ENCODE data around the gene C17orf100. TPM values are rescaled to one million over a fixed set of nuclear protein-coding genes. Genes with fewer than 3 reads are reported as not detected.
A peak's percentile ranks its signal among the peaks of the same experiment; 100 is the strongest.

Gene C17orf100
- total and polyA plus RNA-seq, 2 of the 13 experiments (the other 11 are each of a cell fraction or from before 2014, with no cell fraction given): 3.6 to 8.7 TPM

DNA sequence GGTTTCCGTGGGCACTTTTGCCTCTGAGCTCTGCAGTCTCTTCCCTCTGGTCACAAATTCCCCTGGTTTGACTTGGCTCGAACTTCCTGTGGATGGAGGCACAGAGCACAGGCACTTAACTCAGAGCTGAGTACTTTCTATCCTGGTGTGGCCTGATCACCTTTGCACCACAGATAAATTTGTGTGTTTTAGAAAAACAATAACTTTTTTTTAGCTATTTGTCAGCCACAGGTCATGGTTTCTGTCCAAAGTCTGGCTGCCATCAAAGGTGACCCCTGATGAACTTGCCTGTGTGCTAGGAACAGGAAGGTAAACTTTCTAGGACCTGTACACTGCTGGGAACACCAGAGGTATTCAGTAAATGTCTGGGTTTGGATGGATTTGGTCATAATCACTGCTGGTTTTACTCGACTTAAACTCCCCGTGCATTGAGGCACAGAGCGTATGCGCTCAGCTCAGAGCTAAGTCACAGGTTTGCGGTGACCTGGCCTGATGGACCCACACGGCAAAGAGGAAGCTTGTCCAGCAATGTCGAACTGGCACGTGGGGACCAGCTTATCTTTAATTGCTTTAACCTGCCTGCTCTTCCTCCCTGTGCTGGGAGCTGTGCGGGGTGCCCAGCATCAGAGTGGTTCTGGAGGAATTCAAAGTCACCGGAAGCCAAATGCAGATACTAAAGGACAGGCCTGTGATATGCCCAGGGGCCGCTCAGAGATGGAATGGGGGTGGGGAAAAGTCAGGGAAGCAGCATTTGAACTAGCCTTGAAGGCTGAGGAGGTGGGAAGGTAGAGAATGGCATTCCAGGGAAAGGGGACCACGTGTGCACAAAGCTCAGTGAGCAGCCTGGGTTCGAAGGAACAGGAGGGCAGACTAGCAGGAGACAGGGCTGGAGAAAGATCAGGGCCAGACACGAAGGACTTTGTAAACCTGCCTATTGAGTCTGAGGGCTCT is 48.7 kb downstream of the C17orf100 start (continued):
- TF ChIP-seq ONECUT2 (CRISPR knock-in tag; IDR thresholded peaks at IDR 0.05) (no peak), ZNF546 (CRISPR knock-in tag; conservative IDR thresholded peaks at IDR 0.05) (no peak), NFKBIZ (CRISPR knock-in tag; IDR thresholded peaks at IDR 0.05) (peak; percentile 90; the same call in 1 of the 2 replicates), REXO4 (CRISPR knock-in tag; IDR thresholded peaks at IDR 0.05; ENCODE audit: borderline replicate concordance) (no peak), NONO (IDR thresholded peaks at IDR 0.05) (no peak), NONO (CRISPR knock-in tag; conservative IDR thresholded peaks at IDR 0.05) (peak; percentile 94), CBFB (CRISPR knock-in tag; IDR thresholded peaks at IDR 0.05) (no peak), DNMT1 (CRISPR knock-in tag; IDR thresholded peaks at IDR 0.05) (no peak), TBL1XR1 (IDR thresholded peaks at IDR 0.05; ENCODE audit: borderline replicate concordance, low read length, partially characterized antibody) (peak; percentile 97), ATRX (CRISPR knock-in tag; IDR thresholded peaks at IDR 0.05; ENCODE audit: borderline replicate concordance) (no peak), ZNF816 (CRISPR knock-in tag; IDR thresholded peaks at IDR 0.05; ENCODE audit: borderline replicate concordance) (peak; percentile 69; the same call in 1 of the 2 replicates), NKX3-1 (CRISPR knock-in tag; IDR thresholded peaks at IDR 0.05) (peak; percentile 71), HMG20B (CRISPR knock-in tag; conservative IDR thresholded peaks at IDR 0.05) (peak; percentile 75; the same call in 1 of the 2 replicates), ZSCAN9 (CRISPR knock-in tag; IDR thresholded peaks at IDR 0.05; ENCODE audit: borderline replicate concordance) (peak; percentile 94), EP300 (IDR thresholded peaks at IDR 0.05; ENCODE audit: low read depth in 2 of 2, low read length in 2 of 2) (peak; percentile 84 to 99), EP300 (CRISPR knock-in tag; IDR thresholded peaks at IDR 0.05; ENCODE audit: borderline replicate concordance) (peak; percentile 98), MATR3 (CRISPR knock-in tag; IDR thresholded peaks at IDR 0.05) (no peak), ZNF225 (CRISPR knock-in tag; IDR thresholded peaks at IDR 0.05) (no peak), RBM39 (IDR thresholded peaks at IDR 0.05; ENCODE audit: low read depth, low read length, poor library complexity, severe bottlenecking) (no peak), ZNF30 (CRISPR knock-in tag; IDR thresholded peaks at IDR 0.05) (no peak), ATF7 (IDR thresholded peaks at IDR 0.05) (no peak), ATF7 (CRISPR knock-in tag; IDR thresholded peaks at IDR 0.05) (peak; percentile 60; the same call in 1 of the 2 replicates)
- TF ChIP-seq, protein P1, sequence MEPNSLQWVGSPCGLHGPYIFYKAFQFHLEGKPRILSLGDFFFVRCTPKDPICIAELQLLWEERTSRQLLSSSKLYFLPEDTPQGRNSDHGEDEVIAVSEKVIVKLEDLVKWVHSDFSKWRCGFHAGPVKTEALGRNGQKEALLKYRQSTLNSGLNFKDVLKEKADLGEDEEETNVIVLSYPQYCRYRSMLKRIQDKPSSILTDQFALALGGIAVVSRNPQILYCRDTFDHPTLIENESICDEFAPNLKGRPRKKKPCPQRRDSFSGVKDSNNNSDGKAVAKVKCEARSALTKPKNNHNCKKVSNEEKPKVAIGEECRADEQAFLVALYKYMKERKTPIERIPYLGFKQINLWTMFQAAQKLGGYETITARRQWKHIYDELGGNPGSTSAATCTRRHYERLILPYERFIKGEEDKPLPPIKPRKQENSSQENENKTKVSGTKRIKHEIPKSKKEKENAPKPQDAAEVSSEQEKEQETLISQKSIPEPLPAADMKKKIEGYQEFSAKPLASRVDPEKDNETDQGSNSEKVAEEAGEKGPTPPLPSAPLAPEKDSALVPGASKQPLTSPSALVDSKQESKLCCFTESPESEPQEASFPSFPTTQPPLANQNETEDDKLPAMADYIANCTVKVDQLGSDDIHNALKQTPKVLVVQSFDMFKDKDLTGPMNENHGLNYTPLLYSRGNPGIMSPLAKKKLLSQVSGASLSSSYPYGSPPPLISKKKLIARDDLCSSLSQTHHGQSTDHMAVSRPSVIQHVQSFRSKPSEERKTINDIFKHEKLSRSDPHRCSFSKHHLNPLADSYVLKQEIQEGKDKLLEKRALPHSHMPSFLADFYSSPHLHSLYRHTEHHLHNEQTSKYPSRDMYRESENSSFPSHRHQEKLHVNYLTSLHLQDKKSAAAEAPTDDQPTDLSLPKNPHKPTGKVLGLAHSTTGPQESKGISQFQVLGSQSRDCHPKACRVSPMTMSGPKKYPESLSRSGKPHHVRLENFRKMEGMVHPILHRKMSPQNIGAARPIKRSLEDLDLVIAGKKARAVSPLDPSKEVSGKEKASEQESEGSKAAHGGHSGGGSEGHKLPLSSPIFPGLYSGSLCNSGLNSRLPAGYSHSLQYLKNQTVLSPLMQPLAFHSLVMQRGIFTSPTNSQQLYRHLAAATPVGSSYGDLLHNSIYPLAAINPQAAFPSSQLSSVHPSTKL (CRISPR knock-in tag; IDR thresholded peaks at IDR 0.05): peak; percentile 94
- TF ChIP-seq, protein P2, sequence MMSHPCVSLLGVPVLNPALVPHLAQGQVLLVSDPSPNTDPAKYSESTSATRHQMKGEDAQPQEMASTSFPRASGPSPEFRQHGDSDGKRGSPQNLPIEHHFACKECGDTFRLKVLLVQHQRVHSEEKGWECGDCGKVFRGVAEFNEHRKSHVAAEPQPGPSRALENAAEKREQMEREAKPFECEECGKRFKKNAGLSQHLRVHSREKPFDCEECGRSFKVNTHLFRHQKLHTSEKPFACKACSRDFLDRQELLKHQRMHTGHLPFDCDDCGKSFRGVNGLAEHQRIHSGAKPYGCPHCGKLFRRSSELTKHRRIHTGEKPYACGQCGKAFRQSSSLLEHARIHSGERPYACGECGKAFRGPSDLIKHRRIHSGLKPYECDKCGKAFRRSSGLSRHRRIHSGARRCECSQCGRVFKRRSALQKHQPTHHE (CRISPR knock-in tag; IDR thresholded peaks at IDR 0.05; ENCODE audit: borderline replicate concordance): no peak
